GM12892 (cell line): ENCODE measurements around the gene NTN1.

Experiments used
- POLR2AphosphoS5 ChIP-seq: IDR thresholded peaks from 2 replicates; pipeline ENCODE4 v1.6.1; 2011; ENCODE audit warnings: low read depth, low read length, control low read depth
- TAF1 ChIP-seq: IDR thresholded peaks from 2 replicates; pipeline ENCODE4 v1.6.1; 2011; ENCODE audit warnings: low read depth, mild to moderate bottlenecking, control low read depth, low read length, borderline replicate concordance

- TF ChIP-seq POLR2AphosphoS5 (no peak), TAF1 (no peak)
Measured at GRCh38 chr17:9178319-9178718, 157.0 kb downstream of the NTN1 start.
